H9 (cell line): ENCODE results near the gene KCNA5. TPM values are rescaled to one million over a fixed set of nuclear protein-coding genes. Genes with fewer than 3 reads are reported as not detected.

ENCODE experiments used
- DNase-seq: peaks from one replicate; pipeline ENCODE4 v3.0.0-alpha.2; 2017
- H2AFZ ChIP-seq: one replicate; pipeline ENCODE4 v1.6.1; 2013; ENCODE audit warnings: mild to moderate bottlenecking, low read length, control low read depth, moderate library complexity
- H2AK5ac ChIP-seq: 2 replicates; pipeline ENCODE4 v1.6.1; 2013; ENCODE audit warnings: low read length, control low read depth, mixed read lengths; ENCODE audit not compliant: insufficient read length
- H2BK120ac ChIP-seq: one replicate; pipeline ENCODE4 v1.6.1; 2013; ENCODE audit warnings: low read depth, mild to moderate bottlenecking, low read length, control low read depth, inconsistent platforms; ENCODE audit not compliant: poor library complexity, severe bottlenecking
- H2BK12ac ChIP-seq: 2 replicates; pipeline ENCODE4 v1.6.1; 2013; ENCODE audit warnings: low read length, control low read depth, mixed read lengths, low read depth; ENCODE audit not compliant: insufficient read length
- H2BK15ac ChIP-seq: 2 replicates; pipeline ENCODE4 v1.6.1; 2013; ENCODE audit warnings: low read depth, low read length, control low read depth
- H2BK20ac ChIP-seq: one replicate; pipeline ENCODE4 v1.6.1; 2013; ENCODE audit warnings: low read depth, mild to moderate bottlenecking, low read length, control low read depth, inconsistent platforms; ENCODE audit not compliant: poor library complexity, severe bottlenecking
- H2BK5ac ChIP-seq: 2 replicates; pipeline ENCODE4 v1.6.1; 2013; ENCODE audit warnings: low read length, control low read depth, mixed read lengths; ENCODE audit not compliant: insufficient read length
- H3K14ac ChIP-seq: 2 replicates; pipeline ENCODE4 v1.6.1; 2013; ENCODE audit warnings: low read length, control low read depth; ENCODE audit not compliant: insufficient read depth
- H3K18ac ChIP-seq: 2 replicates; pipeline ENCODE4 v1.6.1; 2013; ENCODE audit warnings: low read depth, mild to moderate bottlenecking, mixed read lengths, low read length, control low read depth; ENCODE audit not compliant: insufficient read length
- H3K23ac ChIP-seq: 2 replicates; pipeline ENCODE4 v1.6.1; 2013; ENCODE audit warnings: low read length, control low read depth, mixed read lengths, low read depth; ENCODE audit not compliant: insufficient read length
- H3K23me2 ChIP-seq: 2 replicates; pipeline ENCODE4 v1.6.1; 2013; ENCODE audit warnings: low read depth, mild to moderate bottlenecking, mixed read lengths, low read length, control low read depth; ENCODE audit not compliant: insufficient read length, poor library complexity, severe bottlenecking
- H3K27ac ChIP-seq: 2 replicates; pipeline ENCODE4 v1.5.1; 2013; ENCODE audit warnings: low read length, control low read depth, mixed read lengths, low read depth; ENCODE audit not compliant: insufficient read length
- H3K27me3 ChIP-seq: 2 replicates; pipeline ENCODE4 v1.6.1; 2013; ENCODE audit warnings: low read length, control low read depth, inconsistent platforms; ENCODE audit not compliant: insufficient read depth
- H3K4ac ChIP-seq: 2 replicates; pipeline ENCODE4 v1.6.1; 2013; ENCODE audit warnings: low read depth, mild to moderate bottlenecking, control low read depth, inconsistent platforms, low read length, moderate library complexity
- H3K4me1 ChIP-seq: 2 replicates; pipeline ENCODE4 v1.6.1; 2013; ENCODE audit warnings: low read length, control low read depth, inconsistent platforms; ENCODE audit not compliant: insufficient read depth
- H3K4me2 ChIP-seq: 2 replicates; pipeline ENCODE4 v1.6.1; 2013; ENCODE audit warnings: low read length, control low read depth, mixed read lengths; ENCODE audit not compliant: insufficient read length, insufficient read depth
- H3K56ac ChIP-seq: 2 replicates; pipeline ENCODE4 v1.6.1; 2013; ENCODE audit warnings: low read depth, mild to moderate bottlenecking, mixed read lengths, low read length, control low read depth; ENCODE audit not compliant: insufficient read length
- H3K79me1 ChIP-seq: 2 replicates; pipeline ENCODE4 v1.6.1; 2013; ENCODE audit warnings: low read depth, mild to moderate bottlenecking, moderate library complexity, low read length, control low read depth, inconsistent platforms; ENCODE audit not compliant: insufficient read depth, poor library complexity, severe bottlenecking
- H3K79me2 ChIP-seq: 2 replicates; pipeline ENCODE4 v1.6.1; 2013; ENCODE audit warnings: low read length, control low read depth, inconsistent platforms; ENCODE audit not compliant: insufficient read depth
- H3K9ac ChIP-seq: 2 replicates; pipeline ENCODE4 v1.6.1; 2013; ENCODE audit warnings: low read length, control low read depth, mixed read lengths; ENCODE audit not compliant: insufficient read length; ENCODE audit errors: extremely low read depth
- H3K9me3 ChIP-seq: one replicate; pipeline ENCODE4 v1.6.1; 2013; ENCODE audit warnings: low read depth, low read length, inconsistent platforms; ENCODE audit not compliant: control insufficient read depth
- H3T11ph ChIP-seq: one replicate; pipeline ENCODE4 v1.6.1; 2013; ENCODE audit warnings: mild to moderate bottlenecking, low read length, control low read depth, inconsistent platforms
- H4K20me1 ChIP-seq: one replicate; pipeline ENCODE4 v1.6.1; 2013; ENCODE audit not compliant: control insufficient read depth, insufficient read length, insufficient read depth
- H4K5ac ChIP-seq: 2 replicates; pipeline ENCODE4 v1.6.1; 2013; ENCODE audit warnings: low read depth, mild to moderate bottlenecking, mixed read lengths, low read length, control low read depth; ENCODE audit not compliant: insufficient read length
- H4K8ac ChIP-seq: replicated peaks from 2 replicates; pipeline ENCODE4 v1.6.1; 2013; ENCODE audit warnings: low read length, control low read depth, mixed read lengths, low read depth; ENCODE audit not compliant: insufficient read length
- H4K91ac ChIP-seq: 2 replicates; pipeline ENCODE4 v1.6.1; 2013; ENCODE audit warnings: low read depth, mild to moderate bottlenecking, moderate library complexity, mixed read lengths, low read length, control low read depth; ENCODE audit not compliant: insufficient read length
- H3K27ac Mint-ChIP-seq, 3 experiments: 2 replicates in 2 of 3; 3 replicates in 1 of 3; pipeline ENCODE4 v1.8.0; 2020 to 2021; ENCODE audit warnings: mixed read lengths in 3 of 3, mild to moderate bottlenecking in 1 of 3, moderate library complexity in 1 of 3
- H3K27me3 Mint-ChIP-seq: 2 replicates; pipeline ENCODE4 v1.8.0; 2021; ENCODE audit warnings: low read depth, mild to moderate bottlenecking, moderate library complexity, mixed read lengths
- H3K36me3 Mint-ChIP-seq, 3 experiments: 2 replicates in 2 of 3; 3 replicates in 1 of 3; pipeline ENCODE4 v1.8.0; 2020 to 2021; ENCODE audit warnings: low read depth in 3 of 3, mixed read lengths in 3 of 3; ENCODE audit not compliant: insufficient read depth in 1 of 3
- H3K4me1 Mint-ChIP-seq, 2 experiments: 2 replicates each; pipeline ENCODE4 v1.8.0; 2020; ENCODE audit warnings: mixed read lengths in 2 of 2
- H3K4me3 Mint-ChIP-seq, 2 experiments: 2 replicates in 1 of 2; 3 replicates in 1 of 2; pipeline ENCODE4 v1.8.0; 2020 to 2021; ENCODE audit warnings: mild to moderate bottlenecking in 2 of 2, mixed read lengths in 2 of 2, moderate library complexity in 1 of 2
- H3K9me3 Mint-ChIP-seq, 2 experiments: 2 replicates in 1 of 2; 3 replicates in 1 of 2; pipeline ENCODE4 v1.8.0; 2020; ENCODE audit warnings: mild to moderate bottlenecking in 2 of 2, mixed read lengths in 2 of 2, moderate library complexity in 1 of 2
- WGBS: extraction: QIAGEN DNeasy Blood & Tissue Kit; methylation state at CpG from one replicate; pipeline ENCODE4 v1.1.7; 2013; ENCODE audit warnings: missing lambda C conversion rate, low lambda C conversion rate, mixed read lengths; ENCODE audit not compliant: insufficient read length; ENCODE audit errors: extremely low coverage; 5-methylcytosine and 5-hydroxymethylcytosine counted together
- total RNA-seq: library from RNA; stranded (reverse); gene quantifications from 2 replicates; pipeline ENCODE4 v1.2.1, GENCODE V29; 2021
- TF ChIP-seq, protein P1 (sequence below): fragments of 200-600 bp; sonication (generic); conservative IDR thresholded peaks from 3 replicates; pipeline ENCODE4 v1.8.0; 2021; ENCODE audit warnings: antibody characterized with exemption, mild to moderate bottlenecking

Gene KCNA5
- total RNA-seq, 1 experiment from 2014 or later, result 0.22 TPM

DNA sequence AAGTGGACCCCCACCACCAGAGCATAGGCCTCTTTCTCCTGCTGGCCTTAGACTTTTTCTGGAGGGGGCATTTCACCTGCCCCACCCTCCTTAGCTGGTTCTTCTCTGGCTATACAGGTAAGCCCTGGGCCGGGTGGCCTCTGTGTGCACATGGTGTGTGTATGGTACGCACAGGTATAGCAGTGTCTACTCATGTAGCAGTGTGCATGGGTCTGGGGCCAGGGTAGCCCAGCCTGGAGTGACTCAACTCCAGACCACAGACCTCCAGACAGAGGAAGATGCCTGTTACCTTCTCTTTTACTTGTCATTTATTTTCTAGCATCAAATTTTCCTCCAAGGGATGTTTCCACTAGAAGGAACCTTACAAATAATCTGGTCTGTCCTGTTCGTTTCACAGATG, 6.9 kb downstream of the KCNA5 start:
- peaks cover 39% of the 10 kb centered on the region for H3K27me3 Mint-ChIP-seq
- no CpG with 5 or more reads among the region's 3 CpGs for WGBS
- no peak overlapping the region for H2AFZ ChIP-seq

More for the DNA sequence above, 6.9 kb downstream of the KCNA5 start:
- TF ChIP-seq, protein P1, sequence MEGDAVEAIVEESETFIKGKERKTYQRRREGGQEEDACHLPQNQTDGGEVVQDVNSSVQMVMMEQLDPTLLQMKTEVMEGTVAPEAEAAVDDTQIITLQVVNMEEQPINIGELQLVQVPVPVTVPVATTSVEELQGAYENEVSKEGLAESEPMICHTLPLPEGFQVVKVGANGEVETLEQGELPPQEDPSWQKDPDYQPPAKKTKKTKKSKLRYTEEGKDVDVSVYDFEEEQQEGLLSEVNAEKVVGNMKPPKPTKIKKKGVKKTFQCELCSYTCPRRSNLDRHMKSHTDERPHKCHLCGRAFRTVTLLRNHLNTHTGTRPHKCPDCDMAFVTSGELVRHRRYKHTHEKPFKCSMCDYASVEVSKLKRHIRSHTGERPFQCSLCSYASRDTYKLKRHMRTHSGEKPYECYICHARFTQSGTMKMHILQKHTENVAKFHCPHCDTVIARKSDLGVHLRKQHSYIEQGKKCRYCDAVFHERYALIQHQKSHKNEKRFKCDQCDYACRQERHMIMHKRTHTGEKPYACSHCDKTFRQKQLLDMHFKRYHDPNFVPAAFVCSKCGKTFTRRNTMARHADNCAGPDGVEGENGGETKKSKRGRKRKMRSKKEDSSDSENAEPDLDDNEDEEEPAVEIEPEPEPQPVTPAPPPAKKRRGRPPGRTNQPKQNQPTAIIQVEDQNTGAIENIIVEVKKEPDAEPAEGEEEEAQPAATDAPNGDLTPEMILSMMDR, result no peak
- H4K91ac ChIP-seq, result no peak overlapping the region
- no peaks in the 10 kb centered on the region for H3K4me1 ChIP-seq
- no peak overlapping the region for H3K27ac ChIP-seq
- H3K9me3 ChIP-seq, result no peaks in the 10 kb centered on the region
- no peak overlapping the region for H3K23ac ChIP-seq
- no peak overlapping the region for H3K18ac ChIP-seq
- Mint-ChIP-seq H3K27ac (no peak overlapping the region), H3K9me3 (peaks cover 0 to under 1% of the 10 kb centered on the region in 2 experiments; a peak in 3 of 5 replicates), H3K4me1 (peaks cover 13 to 31% of the 10 kb centered on the region in 2 experiments), H3K36me3 (peaks cover 0 to under 1% (median 0%) of the 10 kb centered on the region in 3 experiments; a peak in 2 of 7 replicates), H3K4me3 (no peak overlapping the region)
- H3K56ac ChIP-seq, result no peak overlapping the region
- H4K8ac ChIP-seq, result no peak overlapping the region
- H3K79me1 ChIP-seq, result no peaks in the 10 kb centered on the region
- no peak overlapping the region for H2BK15ac ChIP-seq
- no peak overlapping the region for H2BK120ac ChIP-seq
- no peak overlapping the region for H3K4me2 ChIP-seq
- DNase-seq, result no peak
- no peak overlapping the region for H3K9ac ChIP-seq
- H4K5ac ChIP-seq, result no peak overlapping the region
- H2AK5ac ChIP-seq, result no peak overlapping the region
- no peaks in the 10 kb centered on the region for H3K79me2 ChIP-seq
- H3K23me2 ChIP-seq, result no peaks in the 10 kb centered on the region
- H3T11ph ChIP-seq, result no peak overlapping the region
- no peaks in the 10 kb centered on the region; the same call in 1 of the 2 replicates for H3K27me3 ChIP-seq
- H4K20me1 ChIP-seq, result no peaks in the 10 kb centered on the region
- no peak overlapping the region for H2BK12ac ChIP-seq
- no peak overlapping the region for H2BK5ac ChIP-seq
- H3K14ac ChIP-seq, result no peak overlapping the region
- H2BK20ac ChIP-seq, result no peak overlapping the region
- H3K4ac ChIP-seq, result no peak overlapping the region
